ENCODE data around the gene MKX.

MKX gene, protein sequence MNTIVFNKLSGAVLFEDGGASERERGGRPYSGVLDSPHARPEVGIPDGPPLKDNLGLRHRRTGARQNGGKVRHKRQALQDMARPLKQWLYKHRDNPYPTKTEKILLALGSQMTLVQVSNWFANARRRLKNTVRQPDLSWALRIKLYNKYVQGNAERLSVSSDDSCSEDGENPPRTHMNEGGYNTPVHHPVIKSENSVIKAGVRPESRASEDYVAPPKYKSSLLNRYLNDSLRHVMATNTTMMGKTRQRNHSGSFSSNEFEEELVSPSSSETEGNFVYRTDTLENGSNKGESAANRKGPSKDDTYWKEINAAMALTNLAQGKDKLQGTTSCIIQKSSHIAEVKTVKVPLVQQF

GRCh38 chr10:27745732-27746396 is at the start of gene MKX:
TSS of gene MKX (minus strand) at chr10:27745819. CDS start at chr10:27743415, 2,404 bp downstream.
- no peak for TF ChIP-seq YY1 (IDR thresholded peaks at IDR 0.05; ENCODE audit: insufficient read depth, insufficient read length)
- no peak for TF ChIP-seq SUZ12 (IDR thresholded peaks at IDR 0.05; ENCODE audit: extremely low read depth, insufficient read depth, insufficient read length)
- no peak for TF ChIP-seq ZNF274 (IDR thresholded peaks at IDR 0.05; ENCODE audit: low read depth, low read length)

GRCh38 chr10:27794157-27794556 is 48.5 kb upstream of the MKX start:
- TF ChIP-seq YY1 (IDR thresholded peaks at IDR 0.05; ENCODE audit: insufficient read depth, insufficient read length) (no peak), SUZ12 (IDR thresholded peaks at IDR 0.05; ENCODE audit: extremely low read depth, insufficient read depth, insufficient read length) (no peak), ZNF274 (IDR thresholded peaks at IDR 0.05; ENCODE audit: low read depth, low read length) (no peak)

More at GRCh38 chr10:27745732-27746396, at the start of gene MKX:
- Histone ChIP-seq H3K4me3 (ENCODE audit: insufficient read length, low read depth) (peak within 1 kb of the TSS; percentile 71), H3K4me1 (ENCODE audit: insufficient read depth, insufficient read length) (peaks cover 12% of the 10 kb centered on the region), H3K27me3 (ENCODE audit: insufficient read depth, insufficient read length) (peaks cover 81% of the 10 kb centered on the region), H3K9ac (ENCODE audit: insufficient read length, low read depth) (peak within 1 kb of the TSS; percentile 73), H3K36me3 (ENCODE audit: insufficient read depth, insufficient read length, low read length) (no peaks in the 10 kb centered on the region), H3K9me3 (ENCODE audit: insufficient read depth, low read length) (no peaks in the 10 kb centered on the region)
- no peak for DNase-seq (ENCODE audit: low read depth, low spot score)

DNA sequence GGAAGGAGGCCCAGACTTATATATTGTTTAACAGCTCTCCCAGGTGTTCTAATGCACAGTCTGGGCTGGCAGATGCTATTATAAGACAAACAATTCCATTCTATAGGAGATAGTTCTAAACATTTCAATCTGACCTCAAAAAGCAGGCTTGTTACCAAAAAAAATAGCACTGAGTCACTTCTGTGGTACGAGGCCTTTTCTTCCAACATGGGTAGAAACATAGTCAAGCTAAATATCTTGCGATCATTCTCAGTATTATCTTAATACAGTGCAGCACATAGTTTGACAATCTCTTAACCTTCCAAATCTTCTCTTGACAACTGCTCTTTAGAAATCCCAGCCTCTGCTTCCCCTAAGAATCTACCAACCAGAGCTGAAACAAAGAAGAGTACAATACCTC is 46.6 kb upstream of the MKX start:
- TF ChIP-seq YY1 (IDR thresholded peaks at IDR 0.05; ENCODE audit: insufficient read depth, insufficient read length): no peak
- no peak for DNase-seq (ENCODE audit: low read depth, low spot score)
- H3K36me3 ChIP-seq (ENCODE audit: insufficient read depth, insufficient read length, low read length): no peaks in the 10 kb centered on the region
- no peak overlapping the region for H3K4me3 ChIP-seq (ENCODE audit: insufficient read length, low read depth)
- no peaks in the 10 kb centered on the region for H3K27me3 ChIP-seq (ENCODE audit: insufficient read depth, insufficient read length)
- H3K9me3 ChIP-seq (ENCODE audit: insufficient read depth, low read length): no peaks in the 10 kb centered on the region
- no peaks in the 10 kb centered on the region for H3K4me1 ChIP-seq (ENCODE audit: insufficient read depth, insufficient read length)
- H3K9ac ChIP-seq (ENCODE audit: insufficient read length, low read depth): no peak overlapping the region

More at GRCh38 chr10:27794157-27794556, 48.5 kb upstream of the MKX start:
- Histone ChIP-seq H3K9ac (ENCODE audit: insufficient read length, low read depth) (no peak overlapping the region), H3K4me3 (ENCODE audit: insufficient read length, low read depth) (no peak overlapping the region), H3K27me3 (ENCODE audit: insufficient read depth, insufficient read length) (no peaks in the 10 kb centered on the region), H3K36me3 (ENCODE audit: insufficient read depth, insufficient read length, low read length) (no peaks in the 10 kb centered on the region), H3K4me1 (ENCODE audit: insufficient read depth, insufficient read length) (no peaks in the 10 kb centered on the region), H3K9me3 (ENCODE audit: insufficient read depth, low read length) (no peaks in the 10 kb centered on the region)
- no peak for DNase-seq (ENCODE audit: low read depth, low spot score)

DNA sequence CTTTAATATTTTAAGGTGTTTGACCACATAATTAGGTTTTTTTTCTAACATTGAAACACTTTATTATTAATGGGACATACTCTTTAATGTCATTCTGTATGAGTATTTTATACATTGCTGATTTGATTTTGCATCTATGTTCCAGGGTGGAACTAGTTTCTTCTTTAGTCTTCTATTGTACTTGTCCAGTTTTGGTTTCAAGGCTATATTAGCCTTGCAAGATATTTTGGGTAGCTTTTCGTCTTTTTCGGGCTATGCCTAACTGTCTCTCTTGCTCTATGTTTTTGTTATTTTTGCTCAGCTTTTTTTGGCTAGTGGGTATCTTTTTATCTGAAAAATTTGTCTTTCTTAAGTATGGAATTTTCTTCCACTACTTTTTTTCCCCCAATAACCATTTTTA is 38.7 kb upstream of the MKX start:
- TF ChIP-seq ZNF274 (IDR thresholded peaks at IDR 0.05; ENCODE audit: low read depth, low read length) (no peak), YY1 (IDR thresholded peaks at IDR 0.05; ENCODE audit: insufficient read depth, insufficient read length) (no peak), SUZ12 (IDR thresholded peaks at IDR 0.05; ENCODE audit: extremely low read depth, insufficient read depth, insufficient read length) (no peak)
- Histone ChIP-seq H3K9me3 (ENCODE audit: insufficient read depth, low read length) (peaks cover 8% of the 10 kb centered on the region; the same call in 1 of the 2 replicates), H3K4me3 (ENCODE audit: insufficient read length, low read depth) (no peak overlapping the region)

GRCh38 chr10:27783660-27784059 is 38.0 kb upstream of the MKX start:
- no peak overlapping the region for H3K9ac ChIP-seq (ENCODE audit: insufficient read length, low read depth)
- DNase-seq (ENCODE audit: low read depth, low spot score): peak; percentile 58
- TF ChIP-seq SUZ12 (IDR thresholded peaks at IDR 0.05; ENCODE audit: extremely low read depth, insufficient read depth, insufficient read length): no peak
- no peak for TF ChIP-seq ZNF274 (IDR thresholded peaks at IDR 0.05; ENCODE audit: low read depth, low read length)
- TF ChIP-seq YY1 (IDR thresholded peaks at IDR 0.05; ENCODE audit: insufficient read depth, insufficient read length): no peak

More for the DNA sequence above, 38.7 kb upstream of the MKX start:
- no peak for DNase-seq (ENCODE audit: low read depth, low spot score)
- Histone ChIP-seq H3K9ac (ENCODE audit: insufficient read length, low read depth) (no peak overlapping the region), H3K4me1 (ENCODE audit: insufficient read depth, insufficient read length) (no peaks in the 10 kb centered on the region), H3K36me3 (ENCODE audit: insufficient read depth, insufficient read length, low read length) (no peaks in the 10 kb centered on the region), H3K27me3 (ENCODE audit: insufficient read depth, insufficient read length) (no peaks in the 10 kb centered on the region)

DNA sequence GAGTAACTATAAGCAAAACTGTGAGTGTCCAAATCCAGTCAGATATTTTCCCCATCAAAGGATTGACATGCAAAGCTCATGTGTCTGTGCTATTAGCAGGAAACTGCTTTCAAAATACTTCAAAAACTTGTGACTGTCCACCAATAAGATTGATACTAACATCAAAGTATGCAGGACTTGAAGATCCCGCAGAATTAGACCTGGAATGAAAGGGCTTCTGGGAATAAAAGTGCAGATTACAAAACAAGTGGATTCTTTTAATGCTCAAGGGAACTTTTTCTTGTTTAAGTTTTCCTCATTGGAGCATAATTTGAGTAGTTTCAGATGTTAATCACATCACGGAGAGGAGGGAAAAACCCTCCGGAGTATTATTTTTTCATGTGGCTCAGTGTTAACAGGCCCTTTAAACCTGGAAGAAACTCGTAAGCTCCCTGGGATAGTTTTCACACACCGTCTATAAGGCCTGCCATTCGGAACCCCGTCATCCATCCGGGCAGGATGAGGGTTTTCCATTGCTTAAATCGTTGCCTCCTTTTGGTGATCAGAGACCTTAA is 33.9 kb upstream of the MKX start:
- Histone ChIP-seq H3K4me3 (ENCODE audit: insufficient read length, low read depth) (no peak overlapping the region), H3K9me3 (ENCODE audit: insufficient read depth, low read length) (peaks cover 8% of the 10 kb centered on the region; the same call in 1 of the 2 replicates), H3K9ac (ENCODE audit: insufficient read length, low read depth) (no peak overlapping the region), H3K4me1 (ENCODE audit: insufficient read depth, insufficient read length) (no peaks in the 10 kb centered on the region), H3K36me3 (ENCODE audit: insufficient read depth, insufficient read length, low read length) (no peaks in the 10 kb centered on the region), H3K27me3 (ENCODE audit: insufficient read depth, insufficient read length) (no peaks in the 10 kb centered on the region)
- TF ChIP-seq SUZ12 (IDR thresholded peaks at IDR 0.05; ENCODE audit: extremely low read depth, insufficient read depth, insufficient read length): no peak
- no peak for TF ChIP-seq ZNF274 (IDR thresholded peaks at IDR 0.05; ENCODE audit: low read depth, low read length)
- no peak for TF ChIP-seq YY1 (IDR thresholded peaks at IDR 0.05; ENCODE audit: insufficient read depth, insufficient read length)
- no peak for DNase-seq (ENCODE audit: low read depth, low spot score)

More at GRCh38 chr10:27783660-27784059, 38.0 kb upstream of the MKX start:
- Histone ChIP-seq H3K36me3 (ENCODE audit: insufficient read depth, insufficient read length, low read length) (no peaks in the 10 kb centered on the region), H3K4me3 (ENCODE audit: insufficient read length, low read depth) (no peak overlapping the region), H3K27me3 (ENCODE audit: insufficient read depth, insufficient read length) (no peaks in the 10 kb centered on the region), H3K9me3 (ENCODE audit: insufficient read depth, low read length) (peaks cover 8% of the 10 kb centered on the region; the same call in 1 of the 2 replicates), H3K4me1 (ENCODE audit: insufficient read depth, insufficient read length) (no peaks in the 10 kb centered on the region)

DNA sequence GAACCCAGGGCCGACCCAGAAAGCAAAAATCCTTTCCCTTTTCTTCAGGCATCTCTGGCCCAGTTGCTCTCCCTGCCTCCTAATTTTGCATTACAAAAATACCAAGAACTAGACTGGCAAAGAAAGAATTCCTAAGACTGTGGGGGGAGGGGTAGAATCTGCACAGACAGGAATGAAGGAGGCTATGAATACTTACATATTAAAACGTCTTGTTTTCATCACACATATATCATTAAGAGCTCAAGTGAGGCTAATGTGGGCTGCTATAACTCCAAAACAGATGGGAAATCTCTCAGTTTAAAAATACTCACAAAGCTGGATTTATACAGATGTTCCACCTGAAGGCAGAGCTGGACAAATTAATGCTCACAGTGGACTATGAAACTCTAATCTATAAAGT is 29.2 kb upstream of the MKX start:
- H3K27me3 ChIP-seq (ENCODE audit: insufficient read depth, insufficient read length): no peaks in the 10 kb centered on the region
- no peaks in the 10 kb centered on the region for H3K4me1 ChIP-seq (ENCODE audit: insufficient read depth, insufficient read length)
- TF ChIP-seq ZNF274 (IDR thresholded peaks at IDR 0.05; ENCODE audit: low read depth, low read length) (no peak), SUZ12 (IDR thresholded peaks at IDR 0.05; ENCODE audit: extremely low read depth, insufficient read depth, insufficient read length) (no peak), YY1 (IDR thresholded peaks at IDR 0.05; ENCODE audit: insufficient read depth, insufficient read length) (no peak)
- DNase-seq (ENCODE audit: low read depth, low spot score): peak; percentile 22
- no peaks in the 10 kb centered on the region for H3K36me3 ChIP-seq (ENCODE audit: insufficient read depth, insufficient read length, low read length)
- H3K9ac ChIP-seq (ENCODE audit: insufficient read length, low read depth): no peak overlapping the region
- H3K9me3 ChIP-seq (ENCODE audit: insufficient read depth, low read length): no peaks in the 10 kb centered on the region
- no peak overlapping the region for H3K4me3 ChIP-seq (ENCODE audit: insufficient read length, low read depth)

Measured in NT2/D1 (cell line).